Measurements from ENCODE around the gene COX6B1.

DNA sequence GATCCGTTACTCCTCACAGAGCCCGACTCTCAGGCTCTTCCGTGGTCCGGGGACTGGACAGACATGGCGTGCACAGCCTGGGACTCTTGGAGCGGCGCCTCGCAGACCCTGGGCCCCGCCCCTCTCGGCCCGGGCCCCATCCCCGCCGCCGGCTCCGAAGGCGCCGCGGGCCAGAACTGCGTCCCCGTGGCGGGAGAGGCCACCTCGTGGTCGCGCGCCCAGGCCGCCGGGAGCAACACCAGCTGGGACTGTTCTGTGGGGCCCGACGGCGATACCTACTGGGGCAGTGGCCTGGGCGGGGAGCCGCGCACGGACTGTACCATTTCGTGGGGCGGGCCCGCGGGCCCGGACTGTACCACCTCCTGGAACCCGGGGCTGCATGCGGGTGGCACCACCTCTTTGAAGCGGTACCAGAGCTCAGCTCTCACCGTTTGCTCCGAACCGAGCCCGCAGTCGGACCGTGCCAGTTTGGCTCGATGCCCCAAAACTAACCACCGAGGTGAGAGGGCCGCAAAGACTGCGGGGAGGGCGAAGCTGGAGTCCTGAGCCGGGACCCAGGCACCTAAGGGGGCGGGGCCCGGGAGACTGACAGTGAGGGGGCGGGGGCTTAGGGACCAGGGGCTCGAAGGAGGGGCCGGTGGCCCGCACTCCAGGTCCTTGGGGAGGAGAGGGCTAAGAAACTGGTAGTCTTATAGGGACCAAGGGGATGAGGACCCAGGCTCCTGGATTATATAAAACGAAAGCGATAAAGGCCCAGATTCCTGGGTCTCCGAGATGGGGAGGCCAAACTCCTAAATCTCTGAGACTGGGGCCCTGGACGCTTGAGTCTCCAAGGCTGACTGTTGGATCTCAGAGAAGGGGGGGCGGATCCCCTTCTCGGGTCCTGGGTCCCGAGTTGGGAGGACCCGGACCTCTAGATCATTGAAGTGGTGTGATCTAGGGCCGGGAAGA, 4.6 kb upstream of the COX6B1 start:
- TF ChIP-seq, protein P1, sequence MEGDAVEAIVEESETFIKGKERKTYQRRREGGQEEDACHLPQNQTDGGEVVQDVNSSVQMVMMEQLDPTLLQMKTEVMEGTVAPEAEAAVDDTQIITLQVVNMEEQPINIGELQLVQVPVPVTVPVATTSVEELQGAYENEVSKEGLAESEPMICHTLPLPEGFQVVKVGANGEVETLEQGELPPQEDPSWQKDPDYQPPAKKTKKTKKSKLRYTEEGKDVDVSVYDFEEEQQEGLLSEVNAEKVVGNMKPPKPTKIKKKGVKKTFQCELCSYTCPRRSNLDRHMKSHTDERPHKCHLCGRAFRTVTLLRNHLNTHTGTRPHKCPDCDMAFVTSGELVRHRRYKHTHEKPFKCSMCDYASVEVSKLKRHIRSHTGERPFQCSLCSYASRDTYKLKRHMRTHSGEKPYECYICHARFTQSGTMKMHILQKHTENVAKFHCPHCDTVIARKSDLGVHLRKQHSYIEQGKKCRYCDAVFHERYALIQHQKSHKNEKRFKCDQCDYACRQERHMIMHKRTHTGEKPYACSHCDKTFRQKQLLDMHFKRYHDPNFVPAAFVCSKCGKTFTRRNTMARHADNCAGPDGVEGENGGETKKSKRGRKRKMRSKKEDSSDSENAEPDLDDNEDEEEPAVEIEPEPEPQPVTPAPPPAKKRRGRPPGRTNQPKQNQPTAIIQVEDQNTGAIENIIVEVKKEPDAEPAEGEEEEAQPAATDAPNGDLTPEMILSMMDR (IDR thresholded peaks at IDR 0.05; ENCODE audit: borderline replicate concordance, extremely low read depth, low read length, poor library complexity, severe bottlenecking) = no peak
- TF ChIP-seq EZH2 (IDR thresholded peaks at IDR 0.05; ENCODE audit: borderline replicate concordance, low read depth, low read length, severe bottlenecking) = no peak

Measured in DND-41 (cell line).